HEK293 (cell line): ENCODE measurements around the gene TMEM63A.

Experiments
- BCL11B ChIP-seq: fragments of 450-650 bp; formaldehyde crosslinking; IDR thresholded peaks from 2 replicates; pipeline ENCODE4 v1.5.1; 2016; ENCODE audit warnings: low read depth, missing biosample characterization, missing genetic modification characterization
- GLI2 ChIP-seq: fragments of 450-650 bp; formaldehyde crosslinking; IDR thresholded peaks from 2 replicates; pipeline ENCODE4; 2017; ENCODE audit warnings: missing biosample characterization, missing genetic modification characterization, low read depth, borderline replicate concordance
- KLF9 ChIP-seq: fragments of 450-650 bp; formaldehyde crosslinking; IDR thresholded peaks from 2 replicates; pipeline ENCODE4 v1.5.1; 2016; ENCODE audit warnings: missing biosample characterization, missing genetic modification characterization, low read depth
- OSR2 ChIP-seq: fragments of 450-650 bp; formaldehyde crosslinking; IDR thresholded peaks from 2 replicates; pipeline ENCODE4 v1.5.1; 2016; ENCODE audit warnings: missing biosample characterization, missing genetic modification characterization
- OVOL3 ChIP-seq: fragments of 450-650 bp; formaldehyde crosslinking; IDR thresholded peaks from 2 replicates; pipeline ENCODE4 v1.5.1; 2016; ENCODE audit warnings: missing biosample characterization, missing genetic modification characterization
- ZIC2 ChIP-seq: fragments of 450-650 bp; formaldehyde crosslinking; IDR thresholded peaks from 2 replicates; pipeline ENCODE4 v1.5.1; 2016; ENCODE audit warnings: missing biosample characterization, missing genetic modification characterization
- ZNF132 ChIP-seq: fragments of 450-650 bp; formaldehyde crosslinking; IDR thresholded peaks from 2 replicates; pipeline ENCODE4 v1.5.1; 2017; ENCODE audit warnings: missing biosample characterization, missing genetic modification characterization, borderline replicate concordance
- ZNF157 ChIP-seq: fragments of 450-650 bp; formaldehyde crosslinking; IDR thresholded peaks from 2 replicates; pipeline ENCODE4 v1.5.1; 2016; ENCODE audit warnings: missing biosample characterization, missing genetic modification characterization
- ZNF16 ChIP-seq: fragments of 450-650 bp; formaldehyde crosslinking; IDR thresholded peaks from 2 replicates; pipeline ENCODE4 v1.5.1; 2016; ENCODE audit warnings: low read depth, missing biosample characterization, missing genetic modification characterization
- ZNF19 ChIP-seq: fragments of 450-650 bp; formaldehyde crosslinking; IDR thresholded peaks from 2 replicates; pipeline ENCODE4; 2016; ENCODE audit warnings: missing biosample characterization, missing genetic modification characterization, low read depth
- ZNF211 ChIP-seq: fragments of 450-650 bp; formaldehyde crosslinking; IDR thresholded peaks from 2 replicates; pipeline ENCODE4 v1.5.1; 2016; ENCODE audit warnings: low read depth, missing biosample characterization, missing genetic modification characterization
- ZNF302 ChIP-seq: fragments of 450-650 bp; formaldehyde crosslinking; IDR thresholded peaks from 2 replicates; pipeline ENCODE4 v1.5.1; 2016; ENCODE audit warnings: missing biosample characterization, missing genetic modification characterization, low read depth
- ZNF350 ChIP-seq: fragments of 450-650 bp; formaldehyde crosslinking; IDR thresholded peaks from 2 replicates; pipeline ENCODE4 v1.5.0; 2017; ENCODE audit warnings: missing biosample characterization, mild to moderate bottlenecking, missing genetic modification characterization
- ZNF48 ChIP-seq: fragments of 450-650 bp; formaldehyde crosslinking; IDR thresholded peaks from 2 replicates; pipeline ENCODE4 v1.5.1; 2016; ENCODE audit warnings: missing biosample characterization, missing genetic modification characterization
- ZNF544 ChIP-seq: fragments of 450-650 bp; formaldehyde crosslinking; IDR thresholded peaks from 2 replicates; pipeline ENCODE4 v1.5.0; 2017; ENCODE audit warnings: missing biosample characterization, missing genetic modification characterization
- ZNF548 ChIP-seq: fragments of 450-650 bp; formaldehyde crosslinking; IDR thresholded peaks from 2 replicates; pipeline ENCODE4 v1.5.1; 2016; ENCODE audit warnings: missing biosample characterization, missing genetic modification characterization
- ZNF610 ChIP-seq: fragments of 450-650 bp; formaldehyde crosslinking; IDR thresholded peaks from 2 replicates; pipeline ENCODE4 v1.5.1; 2016; ENCODE audit warnings: missing biosample characterization, missing genetic modification characterization, borderline replicate concordance
- ZNF658 ChIP-seq: fragments of 450-650 bp; formaldehyde crosslinking; IDR thresholded peaks from 2 replicates; pipeline ENCODE4; 2016; ENCODE audit warnings: missing biosample characterization, missing genetic modification characterization
- ZNF670 ChIP-seq: fragments of 450-650 bp; formaldehyde crosslinking; IDR thresholded peaks from 2 replicates; pipeline ENCODE4 v1.5.1; 2016; ENCODE audit warnings: missing biosample characterization, missing genetic modification characterization, low read depth
- ZNF76 ChIP-seq: fragments of 450-650 bp; formaldehyde crosslinking; IDR thresholded peaks from 2 replicates; pipeline ENCODE4; 2016; ENCODE audit warnings: low read depth, missing biosample characterization, missing genetic modification characterization, borderline replicate concordance
- ZNF777 ChIP-seq: fragments of 450-650 bp; formaldehyde crosslinking; IDR thresholded peaks from 2 replicates; pipeline ENCODE4 v1.5.1; 2017; ENCODE audit warnings: missing biosample characterization, missing genetic modification characterization, borderline replicate concordance
- ZNF791 ChIP-seq: fragments of 450-650 bp; formaldehyde crosslinking; IDR thresholded peaks from 2 replicates; pipeline ENCODE4 v1.5.1; 2016; ENCODE audit warnings: missing biosample characterization, missing genetic modification characterization
- ZSCAN30 ChIP-seq: fragments of 450-650 bp; IDR thresholded peaks from 2 replicates; pipeline ENCODE4 v1.5.1; 2018; ENCODE audit warnings: missing biosample characterization, mild to moderate bottlenecking, missing genetic modification characterization, moderate library complexity
- TF ChIP-seq, protein P1 (sequence below): fragments of 450-650 bp; formaldehyde crosslinking; IDR thresholded peaks from 2 replicates; pipeline ENCODE4 v1.5.1; 2016; ENCODE audit warnings: missing biosample characterization, missing genetic modification characterization, low read depth
- TF ChIP-seq, protein P2 (sequence below): fragments of 450-650 bp; formaldehyde crosslinking; IDR thresholded peaks from 2 replicates; pipeline ENCODE4 v1.5.1; 2016; ENCODE audit warnings: missing biosample characterization, missing genetic modification characterization
- TF ChIP-seq, protein P3 (sequence below): fragments of 450-650 bp; formaldehyde crosslinking; IDR thresholded peaks from 2 replicates; pipeline ENCODE4 v1.5.1; 2017; ENCODE audit warnings: missing biosample characterization, missing genetic modification characterization
- TF ChIP-seq, protein P4 (sequence below): IDR thresholded peaks from 2 replicates; pipeline ENCODE4 v1.6.1; 2011; ENCODE audit warnings: mild to moderate bottlenecking, low read depth, low read length, borderline replicate concordance
- TF ChIP-seq, protein P5 (sequence below): fragments of 450-650 bp; formaldehyde crosslinking; IDR thresholded peaks from 2 replicates; pipeline ENCODE4 v1.5.1; 2016; ENCODE audit warnings: missing biosample characterization, missing genetic modification characterization
- TF ChIP-seq, protein P6 (sequence below): fragments of 450-650 bp; formaldehyde crosslinking; IDR thresholded peaks from 2 replicates; pipeline ENCODE4 v1.5.1; 2016; ENCODE audit warnings: missing biosample characterization, missing genetic modification characterization

Gene TMEM63A

DNA sequence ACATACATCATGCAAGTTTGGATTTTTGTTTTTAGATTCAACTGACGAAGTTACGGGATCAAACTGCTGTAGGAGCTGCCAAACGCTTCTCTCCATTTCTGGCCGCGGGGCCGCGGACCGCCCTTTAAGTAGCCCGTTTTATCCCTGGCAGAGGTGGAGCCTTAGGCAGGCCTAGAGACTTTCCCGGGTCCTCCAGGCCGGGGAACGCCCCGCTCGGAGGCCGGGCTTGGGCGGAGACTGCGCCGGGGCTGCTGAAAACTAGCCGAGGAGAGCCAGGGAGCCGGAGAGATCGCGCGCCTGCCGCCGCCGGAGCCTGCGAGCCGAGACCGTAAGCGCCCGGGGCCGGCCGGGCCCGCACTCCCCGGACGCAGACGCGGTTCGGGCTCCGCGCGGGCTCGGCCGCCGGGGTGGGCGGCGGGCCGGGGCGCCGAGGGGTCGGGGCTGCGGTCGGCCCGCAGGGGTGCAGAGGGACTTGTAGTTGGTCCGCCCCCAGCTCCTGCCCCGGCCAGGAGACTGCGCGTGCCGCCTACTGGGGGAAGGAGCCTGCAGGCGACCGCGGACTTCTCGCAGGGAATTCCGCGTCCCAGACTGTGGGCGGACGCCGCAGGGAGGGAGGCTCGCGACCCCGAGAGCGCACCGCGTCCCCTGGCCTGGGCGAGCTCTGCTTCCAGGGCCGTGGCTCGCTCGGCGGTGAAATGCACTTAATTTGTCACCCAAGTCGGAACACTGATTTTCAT, 72.2 kb downstream of the TMEM63A start, which contains the start of gene EPHX1 (continued):
- TF ChIP-seq, protein P1, sequence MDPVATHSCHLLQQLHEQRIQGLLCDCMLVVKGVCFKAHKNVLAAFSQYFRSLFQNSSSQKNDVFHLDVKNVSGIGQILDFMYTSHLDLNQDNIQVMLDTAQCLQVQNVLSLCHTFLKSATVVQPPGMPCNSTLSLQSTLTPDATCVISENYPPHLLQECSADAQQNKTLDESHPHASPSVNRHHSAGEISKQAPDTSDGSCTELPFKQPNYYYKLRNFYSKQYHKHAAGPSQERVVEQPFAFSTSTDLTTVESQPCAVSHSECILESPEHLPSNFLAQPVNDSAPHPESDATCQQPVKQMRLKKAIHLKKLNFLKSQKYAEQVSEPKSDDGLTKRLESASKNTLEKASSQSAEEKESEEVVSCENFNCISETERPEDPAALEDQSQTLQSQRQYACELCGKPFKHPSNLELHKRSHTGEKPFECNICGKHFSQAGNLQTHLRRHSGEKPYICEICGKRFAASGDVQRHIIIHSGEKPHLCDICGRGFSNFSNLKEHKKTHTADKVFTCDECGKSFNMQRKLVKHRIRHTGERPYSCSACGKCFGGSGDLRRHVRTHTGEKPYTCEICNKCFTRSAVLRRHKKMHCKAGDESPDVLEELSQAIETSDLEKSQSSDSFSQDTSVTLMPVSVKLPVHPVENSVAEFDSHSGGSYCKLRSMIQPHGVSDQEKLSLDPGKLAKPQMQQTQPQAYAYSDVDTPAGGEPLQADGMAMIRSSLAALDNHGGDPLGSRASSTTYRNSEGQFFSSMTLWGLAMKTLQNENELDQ = no peak
- TF ChIP-seq ZIC2 (tag by site-specific recombination) (peak; percentile 87), ZNF670 (tag by site-specific recombination) (no peak), ZSCAN30 (tag by site-specific recombination) (peak; percentile 75; the same call in 1 of the 2 replicates), ZNF350 (tag by site-specific recombination) (no peak), ZNF157 (tag by site-specific recombination) (no peak), ZNF132 (tag by site-specific recombination) (no peak), ZNF76 (tag by site-specific recombination) (no peak), ZNF544 (tag by site-specific recombination) (no peak), ZNF610 (no peak), GLI2 (tag by site-specific recombination) (no peak), BCL11B (tag by site-specific recombination) (no peak; the same call in 1 of the 2 replicates), ZNF16 (tag by site-specific recombination) (no peak), ZNF658 (tag by site-specific recombination) (no peak), ZNF791 (tag by site-specific recombination) (no peak), ZNF19 (tag by site-specific recombination) (no peak), OVOL3 (tag by site-specific recombination) (no peak), ZNF48 (no peak), ZNF302 (tag by site-specific recombination) (no peak), OSR2 (tag by site-specific recombination) (no peak), KLF9 (tag by site-specific recombination) (no peak), ZNF777 (tag by site-specific recombination) (no peak), ZNF548 (tag by site-specific recombination) (no peak), ZNF211 (tag by site-specific recombination) (no peak)
- TF ChIP-seq, protein P2, sequence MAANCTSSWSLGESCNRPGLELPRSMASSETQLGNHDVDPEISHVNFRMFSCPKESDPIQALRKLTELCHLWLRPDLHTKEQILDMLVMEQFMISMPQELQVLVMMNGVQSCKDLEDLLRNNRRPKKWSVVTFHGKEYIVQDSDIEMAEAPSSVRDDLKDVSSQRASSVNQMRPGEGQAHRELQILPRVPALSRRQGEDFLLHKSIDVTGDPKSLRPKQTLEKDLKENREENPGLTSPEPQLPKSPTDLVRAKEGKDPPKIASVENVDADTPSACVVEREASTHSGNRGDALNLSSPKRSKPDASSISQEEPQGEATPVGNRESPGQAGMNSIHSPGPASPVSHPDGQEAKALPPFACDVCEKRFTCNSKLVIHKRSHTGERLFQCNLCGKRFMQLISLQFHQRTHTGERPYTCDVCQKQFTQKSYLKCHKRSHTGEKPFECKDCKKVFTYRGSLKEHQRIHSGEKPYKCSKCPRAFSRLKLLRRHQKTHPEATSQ (tag by site-specific recombination) = peak; percentile 67; the same call in 1 of the 2 replicates
- TF ChIP-seq, protein P3, sequence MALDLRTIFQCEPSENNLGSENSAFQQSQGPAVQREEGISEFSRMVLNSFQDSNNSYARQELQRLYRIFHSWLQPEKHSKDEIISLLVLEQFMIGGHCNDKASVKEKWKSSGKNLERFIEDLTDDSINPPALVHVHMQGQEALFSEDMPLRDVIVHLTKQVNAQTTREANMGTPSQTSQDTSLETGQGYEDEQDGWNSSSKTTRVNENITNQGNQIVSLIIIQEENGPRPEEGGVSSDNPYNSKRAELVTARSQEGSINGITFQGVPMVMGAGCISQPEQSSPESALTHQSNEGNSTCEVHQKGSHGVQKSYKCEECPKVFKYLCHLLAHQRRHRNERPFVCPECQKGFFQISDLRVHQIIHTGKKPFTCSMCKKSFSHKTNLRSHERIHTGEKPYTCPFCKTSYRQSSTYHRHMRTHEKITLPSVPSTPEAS = no peak
- TF ChIP-seq, protein P4, sequence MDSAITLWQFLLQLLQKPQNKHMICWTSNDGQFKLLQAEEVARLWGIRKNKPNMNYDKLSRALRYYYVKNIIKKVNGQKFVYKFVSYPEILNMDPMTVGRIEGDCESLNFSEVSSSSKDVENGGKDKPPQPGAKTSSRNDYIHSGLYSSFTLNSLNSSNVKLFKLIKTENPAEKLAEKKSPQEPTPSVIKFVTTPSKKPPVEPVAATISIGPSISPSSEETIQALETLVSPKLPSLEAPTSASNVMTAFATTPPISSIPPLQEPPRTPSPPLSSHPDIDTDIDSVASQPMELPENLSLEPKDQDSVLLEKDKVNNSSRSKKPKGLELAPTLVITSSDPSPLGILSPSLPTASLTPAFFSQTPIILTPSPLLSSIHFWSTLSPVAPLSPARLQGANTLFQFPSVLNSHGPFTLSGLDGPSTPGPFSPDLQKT = no peak
- TF ChIP-seq, protein P5, sequence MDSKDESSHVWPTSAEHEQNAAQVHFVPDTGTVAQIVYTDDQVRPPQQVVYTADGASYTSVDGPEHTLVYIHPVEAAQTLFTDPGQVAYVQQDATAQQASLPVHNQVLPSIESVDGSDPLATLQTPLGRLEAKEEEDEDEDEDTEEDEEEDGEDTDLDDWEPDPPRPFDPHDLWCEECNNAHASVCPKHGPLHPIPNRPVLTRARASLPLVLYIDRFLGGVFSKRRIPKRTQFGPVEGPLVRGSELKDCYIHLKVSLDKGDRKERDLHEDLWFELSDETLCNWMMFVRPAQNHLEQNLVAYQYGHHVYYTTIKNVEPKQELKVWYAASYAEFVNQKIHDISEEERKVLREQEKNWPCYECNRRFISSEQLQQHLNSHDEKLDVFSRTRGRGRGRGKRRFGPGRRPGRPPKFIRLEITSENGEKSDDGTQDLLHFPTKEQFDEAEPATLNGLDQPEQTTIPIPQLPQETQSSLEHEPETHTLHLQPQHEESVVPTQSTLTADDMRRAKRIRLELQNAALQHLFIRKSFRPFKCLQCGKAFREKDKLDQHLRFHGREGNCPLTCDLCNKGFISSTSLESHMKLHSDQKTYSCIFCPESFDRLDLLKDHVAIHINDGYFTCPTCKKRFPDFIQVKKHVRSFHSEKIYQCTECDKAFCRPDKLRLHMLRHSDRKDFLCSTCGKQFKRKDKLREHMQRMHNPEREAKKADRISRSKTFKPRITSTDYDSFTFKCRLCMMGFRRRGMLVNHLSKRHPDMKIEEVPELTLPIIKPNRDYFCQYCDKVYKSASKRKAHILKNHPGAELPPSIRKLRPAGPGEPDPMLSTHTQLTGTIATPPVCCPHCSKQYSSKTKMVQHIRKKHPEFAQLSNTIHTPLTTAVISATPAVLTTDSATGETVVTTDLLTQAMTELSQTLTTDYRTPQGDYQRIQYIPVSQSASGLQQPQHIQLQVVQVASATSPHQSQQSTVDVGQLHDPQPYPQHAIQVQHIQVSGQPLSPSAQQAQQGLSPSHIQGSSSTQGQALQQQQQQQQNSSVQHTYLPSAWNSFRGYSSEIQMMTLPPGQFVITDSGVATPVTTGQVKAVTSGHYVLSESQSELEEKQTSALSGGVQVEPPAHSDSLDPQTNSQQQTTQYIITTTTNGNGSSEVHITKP = peak; percentile 96
- TF ChIP-seq, protein P6, sequence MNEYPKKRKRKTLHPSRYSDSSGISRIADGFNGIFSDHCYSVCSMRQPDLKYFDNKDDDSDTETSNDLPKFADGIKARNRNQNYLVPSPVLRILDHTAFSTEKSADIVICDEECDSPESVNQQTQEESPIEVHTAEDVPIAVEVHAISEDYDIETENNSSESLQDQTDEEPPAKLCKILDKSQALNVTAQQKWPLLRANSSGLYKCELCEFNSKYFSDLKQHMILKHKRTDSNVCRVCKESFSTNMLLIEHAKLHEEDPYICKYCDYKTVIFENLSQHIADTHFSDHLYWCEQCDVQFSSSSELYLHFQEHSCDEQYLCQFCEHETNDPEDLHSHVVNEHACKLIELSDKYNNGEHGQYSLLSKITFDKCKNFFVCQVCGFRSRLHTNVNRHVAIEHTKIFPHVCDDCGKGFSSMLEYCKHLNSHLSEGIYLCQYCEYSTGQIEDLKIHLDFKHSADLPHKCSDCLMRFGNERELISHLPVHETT (tag by site-specific recombination) = no peak
